Epithelial cell of alveolus of lung (primary cell): ENCODE results near the gene RPS29. TPM values are rescaled to one million over a fixed set of nuclear protein-coding genes. Genes with fewer than 3 reads are reported as not detected.

Source experiments
- total RNA-seq: library from RNA; depleted of rRNA; stranded (reverse); fragments of >200 nt; gene quantifications from 2 replicates; pipeline ENCODE4 v1.2.1, GENCODE V29; 2015

RPS29 gene
- 8,490 and 21,435 TPM in 2 replicates for total RNA-seq

DNA sequence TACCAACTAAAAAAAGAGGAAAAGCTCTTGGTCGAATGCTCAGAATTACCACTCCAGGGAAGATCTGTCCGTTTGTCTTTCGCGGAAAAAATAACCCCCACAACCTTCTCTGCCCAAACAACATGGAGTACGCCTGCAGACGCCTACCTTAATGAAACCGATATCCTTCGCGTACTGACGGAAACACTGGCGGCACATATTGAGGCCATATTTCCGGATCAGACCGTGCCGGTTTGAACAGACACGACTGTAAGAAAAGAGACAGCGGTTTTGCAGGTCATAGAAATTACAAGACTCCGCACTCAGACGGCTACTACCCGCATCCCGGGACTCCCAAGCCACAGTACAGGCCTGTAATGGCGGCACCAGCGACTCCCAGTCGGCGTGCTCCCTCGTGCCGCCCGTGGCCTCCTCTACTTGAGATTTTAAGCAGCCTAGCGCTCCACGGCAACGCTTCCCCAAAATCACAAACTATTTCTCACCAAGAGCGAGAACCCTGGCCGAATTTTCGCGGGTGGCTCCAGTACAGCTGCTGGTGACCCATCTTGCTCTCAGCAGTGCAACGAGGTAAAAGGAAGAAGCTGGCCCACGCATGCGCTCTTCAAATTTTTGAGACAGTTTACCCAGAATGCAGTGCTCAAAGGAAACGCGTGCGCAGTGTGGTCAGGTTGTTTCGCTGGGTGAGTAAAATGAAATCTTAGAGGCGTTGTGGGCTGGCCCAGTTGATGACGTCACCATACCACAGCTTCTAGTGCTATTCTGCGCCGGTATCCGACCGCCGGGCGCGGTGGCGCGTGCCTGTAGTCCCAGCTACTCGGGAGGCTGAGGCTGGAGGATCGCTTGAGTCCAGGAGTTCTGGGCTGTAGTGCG lies at the start of gene RPS29:
RPS29 (minus strand) TSS at position 578 of the 870 bp plus-strand sequence; CDS start at position 544, 34 bp downstream.

GRCh38 chr14:49634547-49635334 lies 48.6 kb upstream of the RPS29 start, which contains the start of gene DNAAF2:
Gene DNAAF2, minus strand, starts transcription at chr14:49635244. Its CDS starts 95 bp downstream, at chr14:49635149.

DNA sequence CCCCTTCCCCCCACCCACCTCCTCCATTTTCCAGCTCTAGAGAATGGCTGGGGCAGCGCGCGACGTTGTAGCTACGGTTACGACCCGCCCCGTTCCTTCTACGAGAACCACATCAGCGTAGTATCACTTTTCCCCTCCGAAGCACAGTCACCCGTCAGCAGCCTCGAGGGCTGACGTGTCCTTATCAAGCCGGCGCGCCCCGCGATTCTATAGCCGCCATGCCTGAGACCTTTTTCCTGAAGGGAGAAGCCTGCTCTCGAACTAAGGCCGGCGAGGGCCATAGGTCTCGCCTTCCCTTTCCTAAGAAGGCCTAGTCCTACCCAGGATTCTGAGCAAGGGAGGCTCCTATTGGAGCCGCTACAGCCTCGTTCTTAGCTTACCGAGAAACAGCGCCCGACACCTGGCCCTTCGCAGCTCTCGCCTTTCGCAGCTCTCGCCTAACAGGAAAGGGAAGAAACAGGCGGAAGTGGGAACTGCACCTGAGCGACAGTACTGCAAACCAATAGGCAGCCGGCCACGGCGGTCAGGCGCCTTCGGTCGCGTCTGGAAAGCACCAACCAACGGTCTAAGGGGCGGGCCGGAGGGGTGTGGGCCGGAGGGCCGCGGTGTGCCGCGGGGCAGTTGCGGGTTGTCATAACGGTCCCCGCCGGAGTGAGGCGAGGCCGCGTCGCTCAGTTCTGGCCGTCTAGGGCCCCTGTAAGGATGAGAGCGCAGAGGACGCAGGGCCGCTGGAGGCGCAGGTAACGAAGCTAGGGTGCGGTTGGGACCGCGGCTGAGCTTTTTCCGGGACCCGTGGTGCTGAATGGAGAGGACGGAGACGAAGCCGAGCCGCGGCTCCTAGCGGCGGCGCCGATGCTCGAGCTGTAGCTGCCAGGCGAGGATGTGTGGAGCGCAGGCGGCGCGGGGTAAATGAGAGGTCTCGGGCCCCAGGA lies 34.3 kb upstream of the RPS29 start, which contains the start of the genes MGAT2 and RPL36AL:
MGAT2 (plus strand) TSS at position 618 of the 932 bp plus-strand sequence. CDS start 470 bp downstream, outside the sequence.
RPL36AL (minus strand) TSS at position 445 of the 932 bp plus-strand sequence. CDS start 1,522 bp downstream, outside the sequence.

DNA sequence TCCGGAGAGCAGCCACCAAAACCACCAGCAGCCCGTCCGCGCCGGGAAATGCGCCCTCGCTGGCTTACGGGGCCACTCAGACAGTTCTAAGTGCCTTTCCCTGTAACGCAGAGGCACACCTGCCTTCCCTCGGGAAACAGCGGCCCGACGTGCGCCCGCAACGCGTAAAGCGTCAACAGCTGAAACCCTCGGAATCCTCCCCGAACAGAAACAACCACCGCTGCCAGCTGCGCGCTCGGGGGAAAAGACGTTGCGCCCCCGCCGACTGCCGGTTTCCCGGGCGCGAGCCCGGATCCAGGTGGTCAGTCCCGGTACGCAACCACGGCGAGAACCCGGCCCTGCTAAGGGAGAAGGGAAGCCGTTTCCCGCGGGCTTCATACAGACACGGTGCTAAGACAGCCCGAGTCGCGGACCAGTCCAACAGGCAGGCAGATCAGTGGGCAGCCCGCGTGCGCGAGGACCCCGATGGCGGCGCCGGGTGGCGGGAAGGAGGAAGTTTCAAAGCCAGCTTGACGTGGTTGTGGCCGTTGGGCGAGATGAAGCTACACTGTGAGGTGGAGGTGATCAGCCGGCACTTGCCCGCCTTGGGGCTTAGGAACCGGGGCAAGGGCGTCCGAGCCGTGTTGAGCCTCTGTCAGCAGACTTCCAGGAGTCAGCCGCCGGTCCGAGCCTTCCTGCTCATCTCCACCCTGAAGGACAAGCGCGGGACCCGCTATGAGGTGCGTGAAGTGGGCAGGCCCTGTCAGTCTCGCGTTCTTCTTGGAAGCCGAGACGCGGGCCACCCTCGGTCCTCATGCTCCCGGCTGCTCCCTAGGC lies 12.5 kb upstream of the RPS29 start, which contains the start of gene LRR1:
LRR1 (plus strand) TSS at position 456 of the 816 bp plus-strand sequence; CDS start at position 537, 81 bp downstream.

Other genes starting within 250 kb of the RPS29 start
- gene LRR1, start 12.6 kb upstream of the RPS29 start, total RNA-seq = 12.5 and 20.6 TPM in 2 replicates
- gene RPL36AL, start 34.2 kb upstream of the RPS29 start, total RNA-seq = 205 and 208 TPM in 2 replicates
- 33.8 and 78.5 TPM in 2 replicates for gene MGAT2, start 34.4 kb upstream of the RPS29 start, total RNA-seq
- gene DNAAF2, start 48.9 kb upstream of the RPS29 start, total RNA-seq = 5.5 and 10.6 TPM in 2 replicates
- 3.9 and 25.7 TPM in 2 replicates for gene POLE2, start 101.8 kb upstream of the RPS29 start, total RNA-seq
- gene KLHDC1, start 106.7 kb upstream of the RPS29 start, total RNA-seq = 0.65 and 2.2 TPM in 2 replicates
- 34.3 and 42.9 TPM in 2 replicates for gene KLHDC2, start 181.8 kb upstream of the RPS29 start, total RNA-seq